Activated CD8-positive, alpha-beta T cell treated with anti-CD3 and anti-CD28 coated beads, Interleukin-2, amount 10 ng/mL, durations not matched to agents 7 days and 5 days (primary cell): ENCODE results near the gene NFKBIE. TPM values are rescaled to one million over a fixed set of nuclear protein-coding genes. Genes with fewer than 3 reads are reported as not detected.
A peak's percentile ranks its signal among the peaks of the same experiment; 100 is the strongest.

Experiments used
- ATAC-seq: fragments of 150-1000 bp; cut with Tn5 transposase; one replicate; pipeline ENCODE4 v1.10.0; 2021; ENCODE audit warnings: moderate library complexity
- CTCF ChIA-PET: fragments of 350-600 bp; sonication (Branson Sonifier 250); formaldehyde crosslinking; loops from one replicate; lab custom pipeline; 2021; ENCODE audit warnings: antibody characterized with exemption; lab: Charles Lee
- POLR2A ChIA-PET: fragments of 350-600 bp; sonication (Branson Sonifier 250); formaldehyde crosslinking; loops from one replicate; lab custom pipeline; 2021; ENCODE audit warnings: antibody characterized with exemption; lab: Charles Lee
- DNase-seq: peaks from one replicate; pipeline ENCODE4 v3.0.0-alpha.2; 2020
- H3K27ac Mint-ChIP-seq: one replicate; pipeline ENCODE4 v1.8.0; 2021; ENCODE audit warnings: mild to moderate bottlenecking, mixed read lengths
- H3K27me3 Mint-ChIP-seq: one replicate; pipeline ENCODE4 v1.8.0; 2021; ENCODE audit warnings: low read depth, mixed read lengths
- H3K36me3 Mint-ChIP-seq: one replicate; pipeline ENCODE4 v1.8.0; 2021; ENCODE audit warnings: low read depth, mixed read lengths
- H3K4me1 Mint-ChIP-seq: one replicate; pipeline ENCODE4 v1.8.0; 2021; ENCODE audit warnings: low read depth, mixed read lengths
- H3K4me3 Mint-ChIP-seq: one replicate; pipeline ENCODE4 v1.8.0; 2021; ENCODE audit warnings: mild to moderate bottlenecking, mixed read lengths
- H3K9me3 Mint-ChIP-seq: one replicate; pipeline ENCODE4 v1.8.0; 2022; ENCODE audit warnings: mixed read lengths; ENCODE audit not compliant: insufficient read depth
- total RNA-seq, 2 experiments: library from RNA; stranded (reverse); gene quantifications; one replicate each; pipeline ENCODE4 v1.2.3, GENCODE V29; 2021

Gene NFKBIE
- total RNA-seq, 2 experiments from 2014 or later, result 14.1 to 16.9 TPM

DNA sequence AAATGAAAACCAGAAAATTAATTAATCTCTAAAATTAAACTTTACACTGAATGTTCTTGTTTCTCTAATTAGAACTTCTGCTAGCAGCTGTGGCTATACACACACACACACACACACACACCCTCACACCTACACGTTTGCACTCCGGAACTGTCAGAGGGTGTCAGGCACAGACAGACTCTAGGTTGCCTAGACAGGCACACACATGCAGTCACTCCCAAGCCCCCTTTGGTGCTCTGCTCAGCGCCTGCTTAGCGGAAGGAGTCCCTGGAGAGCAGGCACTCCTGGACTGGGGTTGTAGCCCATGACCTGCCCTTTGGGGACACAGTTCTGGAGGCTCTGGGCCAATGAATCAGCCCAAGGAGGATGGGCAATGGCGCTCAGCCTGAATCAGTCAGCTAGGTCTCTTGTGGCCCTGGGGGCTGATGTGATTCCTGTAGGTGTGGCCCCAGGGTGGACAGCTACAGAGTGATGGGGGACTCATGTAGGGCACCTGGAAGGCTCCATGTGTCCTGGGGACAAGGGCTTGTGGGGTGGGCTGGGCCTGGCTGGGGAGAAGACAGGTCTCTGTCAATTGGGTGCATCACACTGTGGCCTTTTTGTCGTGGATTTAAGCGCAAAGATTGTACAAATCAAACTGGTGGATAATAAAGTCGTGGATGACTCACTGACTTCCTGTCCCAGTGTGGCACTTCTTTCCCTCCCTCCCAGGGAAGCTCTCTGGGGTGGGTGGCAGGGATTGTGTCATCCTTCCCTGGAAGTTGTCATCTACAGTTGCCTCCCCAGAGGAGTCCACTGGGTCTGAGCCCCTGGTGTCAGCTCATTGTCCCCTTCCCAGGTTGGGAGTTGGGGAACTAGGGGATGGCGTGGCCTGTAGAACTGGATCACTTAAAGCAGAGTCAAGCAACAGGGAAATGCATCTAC, 13.7 kb upstream of the NFKBIE start:
- Mint-ChIP-seq H3K9me3 (no peaks in the 10 kb centered on the region), H3K4me3 (no peak overlapping the region), H3K36me3 (no peaks in the 10 kb centered on the region), H3K27ac (no peak overlapping the region), H3K4me1 (no peaks in the 10 kb centered on the region), H3K27me3 (peaks cover 42% of the 10 kb centered on the region)
- ChIA-PET POLR2A (no interaction called here), CTCF (interaction anchor here (2.1 kb wide), 1 partner anchor 11 kb away, joined by 15 read pairs; no protein-coding TSS in a partner anchor)
- DNase-seq (no peak), ATAC-seq (no peak)

- ATAC-seq (no peak), DNase-seq (no peak)
- Mint-ChIP-seq H3K27me3 (peaks cover 46% of the 10 kb centered on the region), H3K27ac (no peak overlapping the region), H3K9me3 (no peaks in the 10 kb centered on the region), H3K36me3 (no peaks in the 10 kb centered on the region), H3K4me3 (no peak overlapping the region), H3K4me1 (no peaks in the 10 kb centered on the region)
- ChIA-PET CTCF (interaction anchor here (1.1 to 2.1 kb wide), 2 partner anchors 10 to 27 kb away, joined by 4 to 15 read pairs; no protein-coding TSS in a partner anchor), POLR2A (no interaction called here)
Measured at GRCh38 chr6:44278315-44278714, 13.0 kb upstream of the NFKBIE start.

DNA sequence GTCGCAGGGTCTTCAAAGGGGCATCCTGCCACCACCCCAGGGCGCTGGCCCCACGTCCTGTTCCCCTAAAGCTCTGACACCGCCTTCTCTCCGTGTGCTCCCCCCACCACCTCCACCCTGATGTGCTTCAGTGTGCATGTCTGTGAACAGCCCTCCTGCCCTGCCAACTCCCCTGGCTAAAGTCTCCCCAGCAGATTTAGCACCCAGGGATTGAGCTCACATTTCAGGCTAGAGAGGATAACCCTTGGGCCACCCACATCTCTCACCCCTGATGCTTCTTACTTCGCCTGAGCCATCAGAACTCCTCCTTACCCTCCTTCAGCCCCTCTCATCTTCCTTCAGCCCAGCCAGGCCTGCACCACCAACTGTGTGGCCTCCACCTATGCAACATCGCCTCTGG, 12.4 kb upstream of the NFKBIE start:
- POLR2A ChIA-PET, result no interaction called here
- CTCF ChIA-PET, result interaction anchor here (1.1 to 2.1 kb wide), 2 partner anchors 10 to 27 kb away, joined by 4 to 15 read pairs; no protein-coding TSS in a partner anchor
- ATAC-seq, result no peak
- no peak for DNase-seq
- peaks cover 52% of the 10 kb centered on the region for H3K27me3 Mint-ChIP-seq
- no peak overlapping the region for H3K27ac Mint-ChIP-seq
- H3K4me1 Mint-ChIP-seq, result no peaks in the 10 kb centered on the region
- H3K36me3 Mint-ChIP-seq, result no peaks in the 10 kb centered on the region
- H3K4me3 Mint-ChIP-seq, result no peak overlapping the region
- H3K9me3 Mint-ChIP-seq, result no peaks in the 10 kb centered on the region

DNA sequence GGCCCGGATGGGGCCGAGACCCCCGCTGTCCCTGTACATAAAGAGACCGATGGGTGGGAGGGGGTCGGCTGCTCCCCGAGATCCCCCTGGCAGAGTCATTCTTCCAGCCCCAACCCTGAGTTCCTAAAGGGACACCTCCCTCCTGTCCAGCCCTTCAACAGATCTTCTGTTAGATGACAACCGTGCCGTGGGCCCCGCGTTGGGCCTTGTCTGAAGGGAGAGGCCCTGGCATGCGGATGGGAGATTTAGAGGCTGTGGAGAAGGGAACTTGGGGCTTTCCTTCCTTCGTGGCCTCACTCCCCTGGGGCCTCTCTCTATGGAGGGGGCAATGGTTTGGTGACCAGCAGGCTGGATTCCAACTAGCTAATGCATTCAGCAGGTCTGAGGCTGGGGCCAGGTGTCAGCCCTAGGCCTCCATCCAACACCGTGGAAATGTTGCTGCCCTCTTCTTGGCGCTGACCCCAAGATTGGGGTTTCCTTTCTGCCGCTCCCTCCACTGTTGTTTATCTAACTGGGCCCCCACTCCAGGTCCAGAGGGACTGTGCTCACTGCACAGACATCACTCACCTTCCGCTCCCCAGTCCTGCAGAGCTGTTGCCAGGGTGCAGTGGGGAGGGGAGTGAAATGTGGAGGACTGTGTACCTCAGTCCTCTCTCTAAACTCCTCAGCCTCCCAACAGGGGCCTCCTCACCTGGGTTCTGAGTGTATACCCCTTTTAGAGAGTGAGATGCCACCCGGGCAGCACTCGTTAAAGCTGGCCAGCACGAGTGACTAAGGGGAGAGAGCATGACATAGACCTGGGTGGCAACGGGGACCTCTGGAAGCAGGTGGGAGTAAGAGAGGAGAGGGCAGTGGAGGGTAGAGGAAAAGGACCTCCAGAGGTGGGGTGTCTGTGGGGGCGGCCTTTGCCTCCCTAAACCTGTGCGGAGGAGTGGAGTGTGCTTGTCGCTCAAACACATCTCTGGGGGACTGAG, 11.6 kb upstream of the NFKBIE start:
- Mint-ChIP-seq H3K9me3 (no peaks in the 10 kb centered on the region), H3K27me3 (peaks cover 58% of the 10 kb centered on the region), H3K27ac (no peak overlapping the region), H3K4me1 (no peaks in the 10 kb centered on the region), H3K36me3 (no peaks in the 10 kb centered on the region), H3K4me3 (no peak overlapping the region)
- DNase-seq, result no peak
- ChIA-PET POLR2A (interaction anchor here (0.8 kb wide), 1 partner anchor 608 kb away, joined by 3 read pairs; no protein-coding TSS in a partner anchor), CTCF (interaction anchor here (1.1 to 2.1 kb wide), 2 partner anchors 9 to 28 kb away, joined by 4 to 15 read pairs; no protein-coding TSS in a partner anchor)
- no peak for ATAC-seq

DNA sequence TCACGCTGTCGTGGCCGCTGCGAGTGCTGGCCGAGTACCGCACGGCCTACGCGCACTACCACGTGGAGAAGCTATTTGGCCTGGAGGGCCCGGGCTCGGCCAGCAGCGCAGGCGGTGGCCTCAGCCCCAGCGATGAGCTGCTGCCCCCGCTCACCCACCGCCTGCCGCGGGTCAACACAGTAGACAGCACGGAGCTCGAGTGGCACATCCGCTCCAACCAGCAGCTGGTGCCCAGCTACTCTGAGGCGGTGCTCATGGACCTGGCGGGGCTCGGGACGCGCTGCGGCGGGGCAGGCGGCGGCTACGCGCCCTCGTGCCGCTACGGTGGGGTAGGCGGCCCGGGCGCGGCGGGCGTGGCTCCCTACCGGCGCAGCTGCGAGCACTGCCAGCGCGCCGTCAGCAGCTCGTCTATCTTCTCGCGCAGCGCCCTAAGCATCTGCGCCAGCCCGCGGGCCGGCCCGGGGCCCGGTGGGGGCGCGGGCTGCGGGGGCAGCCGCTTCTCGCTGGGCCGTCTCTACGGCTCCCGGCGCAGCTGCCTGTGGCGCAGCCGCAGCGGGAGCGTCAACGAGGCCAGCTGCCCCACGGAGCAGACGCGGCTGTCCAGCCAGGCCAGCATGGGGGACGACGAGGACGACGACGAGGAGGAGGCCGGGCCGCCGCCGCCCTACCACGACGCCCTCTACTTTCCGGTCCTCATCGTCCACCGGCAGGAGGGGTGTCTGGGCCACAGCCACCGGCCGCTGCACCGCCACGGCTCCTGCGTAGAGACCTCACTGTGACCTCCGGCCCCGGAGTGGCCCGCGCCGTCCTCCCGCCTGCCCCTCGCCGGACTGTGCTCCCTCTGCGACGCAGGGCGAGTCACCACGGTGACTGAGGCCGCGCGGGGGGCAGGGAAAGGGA, 10.6 kb upstream of the NFKBIE start:
- Mint-ChIP-seq H3K27me3 (peaks cover 67% of the 10 kb centered on the region), H3K4me3 (no peak overlapping the region), H3K9me3 (no peaks in the 10 kb centered on the region), H3K4me1 (peaks cover 2% of the 10 kb centered on the region), H3K36me3 (no peaks in the 10 kb centered on the region), H3K27ac (no peak overlapping the region)
- ATAC-seq (peak; percentile 70), DNase-seq (peak; percentile 36)
- POLR2A ChIA-PET, result interaction anchor here (0.8 kb wide), 2 partner anchors 28 to 607 kb away, joined by 3 read pairs; no protein-coding TSS in a partner anchor
- CTCF ChIA-PET, result interaction anchor here (0.7 to 1.0 kb wide), 3 partner anchors 12 to 95 kb away, joined by 3 to 4 read pairs (median 4); partner anchors contain the start of gene AARS2

DNA sequence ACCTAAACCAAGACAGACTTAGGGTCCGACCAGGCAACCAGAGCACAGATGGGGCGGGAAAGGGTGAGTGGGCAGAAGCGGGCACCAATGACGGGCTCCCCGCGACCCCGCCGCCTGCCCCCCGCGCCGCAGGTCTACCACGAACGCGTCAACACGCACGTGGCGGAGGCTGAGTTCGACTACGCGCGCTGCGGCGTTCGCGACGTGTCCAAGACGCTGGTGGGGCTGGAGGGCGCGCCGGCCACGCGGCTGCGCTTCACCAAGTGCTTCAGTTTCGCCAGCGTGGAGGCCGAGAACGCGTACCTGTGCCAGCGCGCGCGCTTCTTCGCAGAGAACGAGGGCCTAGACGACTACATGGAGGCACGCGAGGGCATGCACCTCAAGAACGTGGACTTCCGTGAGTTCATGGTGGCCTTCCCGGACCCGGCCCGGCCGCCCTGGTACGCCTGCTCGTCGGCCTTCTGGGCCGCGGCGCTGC, 10.0 kb upstream of the NFKBIE start:
- Mint-ChIP-seq H3K4me3 (no peak overlapping the region), H3K9me3 (no peaks in the 10 kb centered on the region), H3K36me3 (no peaks in the 10 kb centered on the region), H3K4me1 (peaks cover 3% of the 10 kb centered on the region), H3K27me3 (peaks cover 68% of the 10 kb centered on the region), H3K27ac (no peak overlapping the region)
- DNase-seq, result no peak
- ChIA-PET CTCF (interaction anchor here (0.7 to 1.0 kb wide), 2 partner anchors 38 to 95 kb away, joined by 4 read pairs; partner anchors contain the start of gene AARS2), POLR2A (no interaction called here)
- peak; percentile 6 for ATAC-seq

- DNase-seq (no peak), ATAC-seq (no peak)
- no peak overlapping the region for H3K4me3 Mint-ChIP-seq
- peaks cover 13% of the 10 kb centered on the region for H3K4me1 Mint-ChIP-seq
- CTCF ChIA-PET, result interaction anchor here (1.3 kb wide), 1 partner anchor 31 kb away, joined by 5 read pairs; no protein-coding TSS in a partner anchor
- no peaks in the 10 kb centered on the region for H3K9me3 Mint-ChIP-seq
- peaks cover 72% of the 10 kb centered on the region for H3K27me3 Mint-ChIP-seq
- H3K36me3 Mint-ChIP-seq, result no peaks in the 10 kb centered on the region
- POLR2A ChIA-PET, result no interaction called here
- H3K27ac Mint-ChIP-seq, result no peak overlapping the region
Measured at GRCh38 chr6:44273617-44274016, 8.3 kb upstream of the NFKBIE start.

GRCh38 chr6:44272999-44273566, 7.7 kb upstream of the NFKBIE start:
- peaks cover 13% of the 10 kb centered on the region for H3K4me1 Mint-ChIP-seq
- ChIA-PET POLR2A (interaction anchor here (1.2 kb wide), 1 partner anchor 26 kb away, joined by 5 read pairs; the partner anchor contains the start of gene HSP90AB1), CTCF (interaction anchor here (1.3 kb wide), 2 partner anchors 31 to 32 kb away, joined by 5 read pairs; no protein-coding TSS in a partner anchor)
- H3K4me3 Mint-ChIP-seq, result no peak overlapping the region
- H3K27ac Mint-ChIP-seq, result no peak overlapping the region
- no peaks in the 10 kb centered on the region for H3K9me3 Mint-ChIP-seq
- H3K36me3 Mint-ChIP-seq, result no peaks in the 10 kb centered on the region
- no peak for DNase-seq
- ATAC-seq, result no peak
- H3K27me3 Mint-ChIP-seq, result peaks cover 69% of the 10 kb centered on the region

DNA sequence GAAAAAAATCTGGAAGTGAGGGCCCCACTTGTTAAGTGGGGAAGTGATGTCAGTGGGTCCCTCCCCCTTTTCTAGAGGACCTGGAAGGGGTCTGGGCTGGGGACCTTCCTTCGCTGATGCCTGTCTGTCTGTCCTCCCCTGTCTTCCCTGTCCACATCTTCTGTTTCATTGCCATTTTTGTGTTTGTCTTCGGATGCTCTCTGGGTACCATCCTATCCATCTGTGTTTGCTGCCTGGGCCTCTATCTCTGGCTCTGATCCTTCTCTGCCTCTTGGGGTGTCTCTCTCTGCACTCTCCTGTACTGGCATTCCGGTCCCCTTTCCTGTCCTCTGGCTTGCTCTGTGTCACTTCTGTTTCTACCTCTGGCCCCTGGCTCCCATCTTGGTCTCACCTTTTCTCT, 7.2 kb upstream of the NFKBIE start:
- Mint-ChIP-seq H3K4me1 (peaks cover 17% of the 10 kb centered on the region), H3K4me3 (no peak overlapping the region), H3K27ac (no peak overlapping the region), H3K27me3 (peaks cover 63% of the 10 kb centered on the region), H3K36me3 (no peaks in the 10 kb centered on the region), H3K9me3 (no peaks in the 10 kb centered on the region)
- ChIA-PET CTCF (interaction anchor here (1.2 to 1.3 kb wide), 2 partner anchors 10 to 32 kb away, joined by 3 to 5 read pairs; no protein-coding TSS in a partner anchor), POLR2A (interaction anchor here (0.6 to 1.2 kb wide), 2 partner anchors 26 to 60 kb away, joined by 3 to 5 read pairs; partner anchors contain the start of gene HSP90AB1)
- ATAC-seq (no peak), DNase-seq (no peak)

- peaks cover 20% of the 10 kb centered on the region for H3K4me1 Mint-ChIP-seq
- H3K4me3 Mint-ChIP-seq, result no peak overlapping the region
- ChIA-PET CTCF (interaction anchor here (1.2 to 6.5 kb wide), 3 partner anchors 10 to 41 kb away, joined by 3 to 49 read pairs (median 5); partner anchors contain the start of gene AARS2), POLR2A (interaction anchor here (0.6 to 1.3 kb wide), 3 partner anchors 25 to 61 kb away, joined by 3 to 5 read pairs (median 3); partner anchors contain the start of gene HSP90AB1)
- ATAC-seq (no peak), DNase-seq (no peak)
- no peaks in the 10 kb centered on the region for H3K9me3 Mint-ChIP-seq
- peaks cover 57% of the 10 kb centered on the region for H3K27me3 Mint-ChIP-seq
- no peaks in the 10 kb centered on the region for H3K36me3 Mint-ChIP-seq
- H3K27ac Mint-ChIP-seq, result no peak overlapping the region
Measured at GRCh38 chr6:44271914-44272313, 6.6 kb upstream of the NFKBIE start.
